ENCODE measurements around the gene KCNMA1.

Gene KCNMA1

GRCh38 chr10:77553311-77553710 is 84.3 kb downstream of the KCNMA1 start:
- DNase-seq = no peak

GRCh38 chr10:77552252-77552651 is 85.4 kb downstream of the KCNMA1 start:
- DNase-seq = no peak

- no peak for DNase-seq
These were observed 87.2 kb downstream of the KCNMA1 start for GRCh38 chr10:77550378-77550777.

GRCh38 chr10:77548671-77549070 is 88.9 kb downstream of the KCNMA1 start:
- no peak for DNase-seq

- no peak for DNase-seq
These were observed 89.5 kb downstream of the KCNMA1 start for GRCh38 chr10:77548157-77548556.

- no peak for DNase-seq
These were observed 90.1 kb downstream of the KCNMA1 start for GRCh38 chr10:77547307-77548050.

GRCh38 chr10:77546042-77546441 is 91.6 kb downstream of the KCNMA1 start:
- DNase-seq = no peak

- DNase-seq = no peak
These were observed 92.0 kb downstream of the KCNMA1 start for GRCh38 chr10:77545585-77545984.

GRCh38 chr10:77544617-77545016 is 93.0 kb downstream of the KCNMA1 start:
- no peak for DNase-seq

- no peak for DNase-seq
These were observed 94.8 kb downstream of the KCNMA1 start for GRCh38 chr10:77542710-77543259.

- DNase-seq = no peak
These were observed 95.7 kb downstream of the KCNMA1 start for GRCh38 chr10:77541944-77542343.

GRCh38 chr10:77541247-77541646 is 96.4 kb downstream of the KCNMA1 start:
- DNase-seq = no peak

GRCh38 chr10:77539147-77539935 is 98.3 kb downstream of the KCNMA1 start:
- DNase-seq = no peak

- no peak for DNase-seq
These were observed 99.8 kb downstream of the KCNMA1 start for GRCh38 chr10:77537720-77538373.

- no peak for DNase-seq
These were observed 100.5 kb downstream of the KCNMA1 start for GRCh38 chr10:77537071-77537470.

- DNase-seq = no peak
These were observed 103.7 kb downstream of the KCNMA1 start for GRCh38 chr10:77533887-77534278.

- DNase-seq = no peak
These were observed 104.3 kb downstream of the KCNMA1 start for GRCh38 chr10:77533146-77533886.

- no peak for DNase-seq
These were observed 105.5 kb downstream of the KCNMA1 start for GRCh38 chr10:77532068-77532467.

- no peak for DNase-seq
These were observed 106.1 kb downstream of the KCNMA1 start for GRCh38 chr10:77531441-77532001.

- DNase-seq = no peak
These were observed 107.6 kb downstream of the KCNMA1 start for GRCh38 chr10:77530011-77530410.

GRCh38 chr10:77529050-77529576 is 108.5 kb downstream of the KCNMA1 start:
- no peak for DNase-seq

GRCh38 chr10:77527839-77528238 is 109.8 kb downstream of the KCNMA1 start:
- DNase-seq = no peak
